ENCODE data around the gene ATP8A2.
"Not testable (repeated sequence)": the region's sequence is repeated elsewhere in the genome, so short reads cannot be mapped to it uniquely, and the experiment has no call there.

Gene ATP8A2

GRCh38 chr13:25570185-25570584 is 198.4 kb downstream of the ATP8A2 start:
- Histone ChIP-seq H3K9me3 (ENCODE audit: control insufficient read depth in 1 of 2, low read length in 2 of 2) (no peaks in the 10 kb centered on the region), H3K36me3 (ENCODE audit: control insufficient read depth in 1 of 2, insufficient read depth in 2 of 2, low read length in 2 of 2) (no peaks in the 10 kb centered on the region), H3K4me3 (ENCODE audit: low read depth in 1 of 2, low read length in 2 of 2) (no peak overlapping the region), H3K4me1 (ENCODE audit: control insufficient read depth in 1 of 2, insufficient read depth in 2 of 2, low read length in 2 of 2) (no peaks in the 10 kb centered on the region), H3K27ac (ENCODE audit: low read length) (no peak overlapping the region), H3K27me3 (ENCODE audit: low read depth, low read length) (no peaks in the 10 kb centered on the region)

- no peaks in the 10 kb centered on the region for H3K9me3 ChIP-seq (ENCODE audit: control insufficient read depth in 1 of 2, low read length in 2 of 2)
- no peaks in the 10 kb centered on the region for H3K36me3 ChIP-seq (ENCODE audit: control insufficient read depth in 1 of 2, insufficient read depth in 2 of 2, low read length in 2 of 2)
- no peaks in the 10 kb centered on the region for H3K27me3 ChIP-seq (ENCODE audit: low read depth, low read length)
- no peaks in the 10 kb centered on the region for H3K4me1 ChIP-seq (ENCODE audit: control insufficient read depth in 1 of 2, insufficient read depth in 2 of 2, low read length in 2 of 2)
- H3K27ac ChIP-seq (ENCODE audit: low read length) = no peak overlapping the region
- H3K4me3 ChIP-seq (ENCODE audit: low read depth in 1 of 2, low read length in 2 of 2) = no peak overlapping the region
Observed at GRCh38 chr13:25571237-25571636, 199.5 kb downstream of the ATP8A2 start.

- H3K27ac ChIP-seq (ENCODE audit: low read length); H3K27me3 ChIP-seq (ENCODE audit: low read depth, low read length); H3K4me1 ChIP-seq (ENCODE audit: control insufficient read depth in 1 of 2, insufficient read depth in 2 of 2, low read length in 2 of 2); H3K36me3 ChIP-seq (ENCODE audit: control insufficient read depth in 1 of 2, insufficient read depth in 2 of 2, low read length in 2 of 2); H3K9me3 ChIP-seq (ENCODE audit: control insufficient read depth in 1 of 2, low read length in 2 of 2); H3K4me3 ChIP-seq (ENCODE audit: low read depth in 1 of 2, low read length in 2 of 2): not testable (repeated sequence)
Observed at GRCh38 chr13:25572171-25572570, 200.4 kb downstream of the ATP8A2 start.

GRCh38 chr13:25574437-25575411 is 202.9 kb downstream of the ATP8A2 start:
- H3K27me3 ChIP-seq (ENCODE audit: low read depth, low read length) = no peaks in the 10 kb centered on the region
- no peak overlapping the region for H3K4me3 ChIP-seq (ENCODE audit: low read depth in 1 of 2, low read length in 2 of 2)
- H3K4me1 ChIP-seq (ENCODE audit: control insufficient read depth in 1 of 2, insufficient read depth in 2 of 2, low read length in 2 of 2) = no peaks in the 10 kb centered on the region
- H3K36me3 ChIP-seq (ENCODE audit: control insufficient read depth in 1 of 2, insufficient read depth in 2 of 2, low read length in 2 of 2) = no peaks in the 10 kb centered on the region
- H3K9me3 ChIP-seq (ENCODE audit: control insufficient read depth in 1 of 2, low read length in 2 of 2) = no peaks in the 10 kb centered on the region
- H3K27ac ChIP-seq (ENCODE audit: low read length) = no peak overlapping the region

- no peaks in the 10 kb centered on the region for H3K4me1 ChIP-seq (ENCODE audit: control insufficient read depth in 1 of 2, insufficient read depth in 2 of 2, low read length in 2 of 2)
- H3K4me3 ChIP-seq (ENCODE audit: low read depth in 1 of 2, low read length in 2 of 2) = no peak overlapping the region
- H3K27ac ChIP-seq (ENCODE audit: low read length) = no peak overlapping the region
- H3K27me3 ChIP-seq (ENCODE audit: low read depth, low read length) = no peaks in the 10 kb centered on the region
- H3K36me3 ChIP-seq (ENCODE audit: control insufficient read depth in 1 of 2, insufficient read depth in 2 of 2, low read length in 2 of 2) = no peaks in the 10 kb centered on the region
- no peaks in the 10 kb centered on the region for H3K9me3 ChIP-seq (ENCODE audit: control insufficient read depth in 1 of 2, low read length in 2 of 2)
Observed at GRCh38 chr13:25575562-25575961, 203.8 kb downstream of the ATP8A2 start.

- no peaks in the 10 kb centered on the region for H3K9me3 ChIP-seq (ENCODE audit: control insufficient read depth in 1 of 2, low read length in 2 of 2)
- no peak overlapping the region for H3K4me3 ChIP-seq (ENCODE audit: low read depth in 1 of 2, low read length in 2 of 2)
- H3K27ac ChIP-seq (ENCODE audit: low read length) = no peak overlapping the region
- H3K36me3 ChIP-seq (ENCODE audit: control insufficient read depth in 1 of 2, insufficient read depth in 2 of 2, low read length in 2 of 2) = no peaks in the 10 kb centered on the region
- H3K27me3 ChIP-seq (ENCODE audit: low read depth, low read length) = no peaks in the 10 kb centered on the region
- H3K4me1 ChIP-seq (ENCODE audit: control insufficient read depth in 1 of 2, insufficient read depth in 2 of 2, low read length in 2 of 2) = no peaks in the 10 kb centered on the region
Observed at GRCh38 chr13:25578526-25578925, 206.8 kb downstream of the ATP8A2 start.

GRCh38 chr13:25579221-25579620 is 207.4 kb downstream of the ATP8A2 start:
- no peak overlapping the region for H3K4me3 ChIP-seq (ENCODE audit: low read depth in 1 of 2, low read length in 2 of 2)
- no peaks in the 10 kb centered on the region for H3K4me1 ChIP-seq (ENCODE audit: control insufficient read depth in 1 of 2, insufficient read depth in 2 of 2, low read length in 2 of 2)
- no peak overlapping the region for H3K27ac ChIP-seq (ENCODE audit: low read length)
- H3K9me3 ChIP-seq (ENCODE audit: control insufficient read depth in 1 of 2, low read length in 2 of 2) = no peaks in the 10 kb centered on the region
- no peaks in the 10 kb centered on the region for H3K27me3 ChIP-seq (ENCODE audit: low read depth, low read length)
- no peaks in the 10 kb centered on the region for H3K36me3 ChIP-seq (ENCODE audit: control insufficient read depth in 1 of 2, insufficient read depth in 2 of 2, low read length in 2 of 2)

- no peaks in the 10 kb centered on the region for H3K9me3 ChIP-seq (ENCODE audit: control insufficient read depth in 1 of 2, low read length in 2 of 2)
Observed at GRCh38 chr13:25581351-25581750, 209.6 kb downstream of the ATP8A2 start.

GRCh38 chr13:25584087-25584486 is 212.3 kb downstream of the ATP8A2 start:
- Histone ChIP-seq H3K27me3 (ENCODE audit: low read depth, low read length) (no peaks in the 10 kb centered on the region), H3K27ac (ENCODE audit: low read length) (no peak overlapping the region), H3K4me1 (ENCODE audit: control insufficient read depth in 1 of 2, insufficient read depth in 2 of 2, low read length in 2 of 2) (no peaks in the 10 kb centered on the region), H3K36me3 (ENCODE audit: control insufficient read depth in 1 of 2, insufficient read depth in 2 of 2, low read length in 2 of 2) (no peaks in the 10 kb centered on the region), H3K4me3 (ENCODE audit: low read depth in 1 of 2, low read length in 2 of 2) (no peak overlapping the region), H3K9me3 (ENCODE audit: control insufficient read depth in 1 of 2, low read length in 2 of 2) (no peaks in the 10 kb centered on the region)

More at GRCh38 chr13:25581351-25581750, 209.6 kb downstream of the ATP8A2 start:
- H3K27me3 ChIP-seq (ENCODE audit: low read depth, low read length) = no peaks in the 10 kb centered on the region
- no peaks in the 10 kb centered on the region for H3K4me1 ChIP-seq (ENCODE audit: control insufficient read depth in 1 of 2, insufficient read depth in 2 of 2, low read length in 2 of 2)
- no peak overlapping the region for H3K27ac ChIP-seq (ENCODE audit: low read length)
- H3K36me3 ChIP-seq (ENCODE audit: control insufficient read depth in 1 of 2, insufficient read depth in 2 of 2, low read length in 2 of 2) = no peaks in the 10 kb centered on the region
- H3K4me3 ChIP-seq (ENCODE audit: low read depth in 1 of 2, low read length in 2 of 2) = no peak overlapping the region

- Histone ChIP-seq H3K27me3 (ENCODE audit: low read depth, low read length) (no peaks in the 10 kb centered on the region), H3K4me3 (ENCODE audit: low read depth in 1 of 2, low read length in 2 of 2) (no peak overlapping the region), H3K36me3 (ENCODE audit: control insufficient read depth in 1 of 2, insufficient read depth in 2 of 2, low read length in 2 of 2) (no peaks in the 10 kb centered on the region), H3K4me1 (ENCODE audit: control insufficient read depth in 1 of 2, insufficient read depth in 2 of 2, low read length in 2 of 2) (no peaks in the 10 kb centered on the region), H3K27ac (ENCODE audit: low read length) (no peak overlapping the region), H3K9me3 (ENCODE audit: control insufficient read depth in 1 of 2, low read length in 2 of 2) (no peaks in the 10 kb centered on the region)
Observed at GRCh38 chr13:25585000-25585399, 213.2 kb downstream of the ATP8A2 start.

GRCh38 chr13:25587326-25587980 is 215.7 kb downstream of the ATP8A2 start:
- Histone ChIP-seq H3K27me3 (ENCODE audit: low read depth, low read length) (no peaks in the 10 kb centered on the region), H3K9me3 (ENCODE audit: control insufficient read depth in 1 of 2, low read length in 2 of 2) (no peaks in the 10 kb centered on the region), H3K36me3 (ENCODE audit: control insufficient read depth in 1 of 2, insufficient read depth in 2 of 2, low read length in 2 of 2) (no peaks in the 10 kb centered on the region), H3K27ac (ENCODE audit: low read length) (no peak overlapping the region), H3K4me3 (ENCODE audit: low read depth in 1 of 2, low read length in 2 of 2) (no peak overlapping the region), H3K4me1 (ENCODE audit: control insufficient read depth in 1 of 2, insufficient read depth in 2 of 2, low read length in 2 of 2) (no peaks in the 10 kb centered on the region)

Measured in muscle layer of duodenum (tissue), 2 donors.